Measurements from ENCODE around the gene HOPX. TPM values are rescaled to one million over a fixed set of nuclear protein-coding genes. Genes with fewer than 3 reads are reported as not detected.
"Not testable (repeated sequence)": the region's sequence is repeated elsewhere in the genome, so short reads cannot be mapped to it uniquely, and the experiment has no call there.

The HOPX gene
- total RNA-seq, 4 donors from 2014 or later, result 2.7 to 14.4 (median 7.0) TPM

GRCh38 chr4:56613101-56613862 is 67.8 kb downstream of the HOPX start:
- H3K36me3 ChIP-seq, result no peaks in the 10 kb centered on the region
- no peaks in the 10 kb centered on the region for H3K4me1 ChIP-seq
- no peak for DNase-seq
- H3K27ac ChIP-seq, result no peak overlapping the region
- no peak overlapping the region for H3K4me3 ChIP-seq
- H3K9me3 ChIP-seq, result no peaks in the 10 kb centered on the region
- TF ChIP-seq, protein P1, sequence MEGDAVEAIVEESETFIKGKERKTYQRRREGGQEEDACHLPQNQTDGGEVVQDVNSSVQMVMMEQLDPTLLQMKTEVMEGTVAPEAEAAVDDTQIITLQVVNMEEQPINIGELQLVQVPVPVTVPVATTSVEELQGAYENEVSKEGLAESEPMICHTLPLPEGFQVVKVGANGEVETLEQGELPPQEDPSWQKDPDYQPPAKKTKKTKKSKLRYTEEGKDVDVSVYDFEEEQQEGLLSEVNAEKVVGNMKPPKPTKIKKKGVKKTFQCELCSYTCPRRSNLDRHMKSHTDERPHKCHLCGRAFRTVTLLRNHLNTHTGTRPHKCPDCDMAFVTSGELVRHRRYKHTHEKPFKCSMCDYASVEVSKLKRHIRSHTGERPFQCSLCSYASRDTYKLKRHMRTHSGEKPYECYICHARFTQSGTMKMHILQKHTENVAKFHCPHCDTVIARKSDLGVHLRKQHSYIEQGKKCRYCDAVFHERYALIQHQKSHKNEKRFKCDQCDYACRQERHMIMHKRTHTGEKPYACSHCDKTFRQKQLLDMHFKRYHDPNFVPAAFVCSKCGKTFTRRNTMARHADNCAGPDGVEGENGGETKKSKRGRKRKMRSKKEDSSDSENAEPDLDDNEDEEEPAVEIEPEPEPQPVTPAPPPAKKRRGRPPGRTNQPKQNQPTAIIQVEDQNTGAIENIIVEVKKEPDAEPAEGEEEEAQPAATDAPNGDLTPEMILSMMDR (IDR thresholded peaks at IDR 0.05), result no peak
- no peak for TF ChIP-seq POLR2A (IDR thresholded peaks at IDR 0.05)
- no peaks in the 10 kb centered on the region for H3K27me3 ChIP-seq

DNA sequence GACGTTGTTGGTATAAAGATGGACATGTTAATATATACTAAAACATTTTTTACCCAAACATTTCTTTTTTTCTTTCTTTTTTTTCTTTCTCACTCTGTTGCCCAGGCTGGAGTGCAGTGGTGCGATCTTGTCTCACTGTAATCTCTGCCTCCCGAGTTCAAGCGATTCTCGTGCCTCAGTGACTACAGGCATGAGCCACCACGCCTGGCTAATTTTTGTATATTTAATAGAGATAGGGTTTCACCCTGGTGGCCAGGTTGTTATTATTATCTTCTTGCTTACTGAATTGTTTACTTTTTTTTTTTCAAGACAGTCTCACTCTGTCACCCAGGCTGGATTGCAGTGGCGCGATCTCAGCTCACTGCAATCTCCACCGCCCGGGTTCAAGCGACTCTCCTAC is 68.8 kb downstream of the HOPX start:
- no peak for TF ChIP-seq POLR2A (IDR thresholded peaks at IDR 0.05)
- TF ChIP-seq, protein P1 (IDR thresholded peaks at IDR 0.05), result no peak
- Histone ChIP-seq H3K4me1 (no peaks in the 10 kb centered on the region), H3K9me3 (no peaks in the 10 kb centered on the region), H3K27ac (no peak overlapping the region), H3K27me3 (no peaks in the 10 kb centered on the region), H3K36me3 (no peaks in the 10 kb centered on the region), H3K4me3 (no peak overlapping the region)
- no peak for DNase-seq

GRCh38 chr4:56611501-56611900 is 69.6 kb downstream of the HOPX start:
- Histone ChIP-seq H3K27me3 (no peaks in the 10 kb centered on the region), H3K4me1 (no peaks in the 10 kb centered on the region), H3K4me3 (no peak overlapping the region), H3K27ac (no peak overlapping the region), H3K36me3 (no peaks in the 10 kb centered on the region), H3K9me3 (no peaks in the 10 kb centered on the region)
- no peak for DNase-seq
- no peak for TF ChIP-seq POLR2A (IDR thresholded peaks at IDR 0.05)
- TF ChIP-seq, protein P1 (IDR thresholded peaks at IDR 0.05), result no peak

GRCh38 chr4:56610170-56610569 is 70.9 kb downstream of the HOPX start:
- not testable (repeated sequence) for H3K4me1 ChIP-seq, H3K4me3 ChIP-seq, DNase-seq, H3K27me3 ChIP-seq, H3K27ac ChIP-seq, H3K9me3 ChIP-seq, H3K36me3 ChIP-seq

DNA sequence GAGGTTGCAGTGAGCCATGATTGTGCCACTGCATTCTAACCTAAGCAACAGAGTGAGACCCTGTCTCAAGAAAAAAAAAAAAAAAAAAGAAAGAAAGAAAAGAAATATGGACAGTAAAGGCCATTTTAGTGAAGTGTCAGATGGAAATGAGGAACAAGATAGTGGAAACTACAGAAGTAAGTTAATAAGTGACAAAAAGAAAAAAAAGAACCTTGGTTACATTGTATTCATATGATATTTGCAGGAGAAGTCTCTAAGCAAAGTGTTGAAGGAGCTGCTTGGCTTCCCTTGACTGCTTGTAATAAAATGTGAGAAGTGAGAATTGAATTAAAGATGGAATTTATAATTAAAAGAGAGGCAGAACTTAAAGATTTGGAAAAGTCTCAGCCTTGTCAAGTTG is 73.2 kb downstream of the HOPX start:
- H3K9me3 ChIP-seq, result no peaks in the 10 kb centered on the region
- no peak overlapping the region for H3K4me3 ChIP-seq
- H3K4me1 ChIP-seq, result no peaks in the 10 kb centered on the region
- no peak for DNase-seq
- no peak overlapping the region for H3K27ac ChIP-seq
- H3K36me3 ChIP-seq, result no peaks in the 10 kb centered on the region
- TF ChIP-seq, protein P1 (IDR thresholded peaks at IDR 0.05), result no peak
- no peak for TF ChIP-seq POLR2A (IDR thresholded peaks at IDR 0.05)
- no peaks in the 10 kb centered on the region for H3K27me3 ChIP-seq

- Histone ChIP-seq H3K27ac (no peak overlapping the region), H3K4me1 (no peaks in the 10 kb centered on the region), H3K4me3 (no peak overlapping the region), H3K27me3 (no peaks in the 10 kb centered on the region), H3K36me3 (no peaks in the 10 kb centered on the region), H3K9me3 (no peaks in the 10 kb centered on the region)
- TF ChIP-seq POLR2A (IDR thresholded peaks at IDR 0.05), result no peak
- TF ChIP-seq, protein P1 (IDR thresholded peaks at IDR 0.05), result no peak
- no peak for DNase-seq
These were observed 74.7 kb downstream of the HOPX start for GRCh38 chr4:56606385-56606784.

DNA sequence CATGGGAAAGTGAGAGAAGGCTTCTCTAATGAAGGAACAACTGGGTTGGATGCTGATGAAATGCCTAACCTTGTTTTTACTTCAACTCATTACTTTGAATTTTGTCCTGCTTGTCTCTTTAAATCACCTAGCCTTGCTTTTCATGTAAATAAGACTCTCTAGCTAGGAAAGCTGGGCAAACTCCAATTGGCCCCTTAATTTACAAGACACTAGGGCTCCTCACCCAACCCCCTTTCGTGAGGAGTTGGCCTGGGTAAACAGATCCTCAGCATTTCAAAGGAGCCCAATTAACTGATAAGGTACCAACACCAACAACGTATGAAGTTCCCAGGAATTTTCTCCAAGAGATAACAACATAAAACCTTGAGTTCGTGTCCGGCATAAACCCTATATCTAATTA is 75.6 kb downstream of the HOPX start:
- DNase-seq, result not testable (repeated sequence)

More for the DNA sequence above, 75.6 kb downstream of the HOPX start:
- not testable (repeated sequence) for H3K27me3 ChIP-seq, H3K4me3 ChIP-seq, H3K36me3 ChIP-seq, H3K27ac ChIP-seq, H3K9me3 ChIP-seq, H3K4me1 ChIP-seq
